ENCODE results near the gene ZNF275. TPM values are rescaled to one million over a fixed set of nuclear protein-coding genes. Genes with fewer than 3 reads are reported as not detected.

The ZNF275 gene
- total RNA-seq, 1 experiment from 2014 or later = 9.8 TPM

GRCh38 chrX:153321381-153322124 lies 12.4 kb upstream of the ZNF275 start, which contains the start of gene PNMA6F:
Gene PNMA6F, minus strand, starts transcription at chrX:153321767. Its CDS starts 1,093 bp downstream, at chrX:153320674.
- Mint-ChIP-seq H3K4me3 (peak within 1 kb of the TSS; percentile 60), H3K4me1 (no peaks in the 10 kb centered on the region), H3K27ac (no peak within 1 kb of the TSS), H3K36me3 (no peaks in the 10 kb centered on the region), H3K9me3 (0 out of 2 replicates have a peak, but pooled peaks cover 4% of the 10 kb centered on the region), H3K27me3 (ENCODE audit: low read depth) (peaks cover 47% of the 10 kb centered on the region)
- TF ChIP-seq ZNF532 (CRISPR knock-in tag; IDR thresholded peaks at IDR 0.05; ENCODE audit: borderline replicate concordance) = no peak
- no peak for TF ChIP-seq NR3C1 (CRISPR knock-in tag; conservative IDR thresholded peaks at IDR 0.05; ENCODE audit: low read depth)
- TF ChIP-seq NR1H2 (CRISPR knock-in tag; IDR thresholded peaks at IDR 0.05) = no peak
- no peak for TF ChIP-seq ZNF423 (CRISPR knock-in tag; IDR thresholded peaks at IDR 0.05)
- TF ChIP-seq ZNF512 (CRISPR knock-in tag; IDR thresholded peaks at IDR 0.05; ENCODE audit: borderline replicate concordance) = no peak
- TF ChIP-seq ZNF121 (CRISPR knock-in tag; IDR thresholded peaks at IDR 0.05) = no peak
- TF ChIP-seq NFATC4 (CRISPR knock-in tag; IDR thresholded peaks at IDR 0.05) = no peak
- no peak for TF ChIP-seq EMX1 (CRISPR knock-in tag; IDR thresholded peaks at IDR 0.05)
- no peak for TF ChIP-seq ZBTB21 (CRISPR knock-in tag; IDR thresholded peaks at IDR 0.05; ENCODE audit: borderline replicate concordance)
- no peak for TF ChIP-seq ZMAT4 (CRISPR knock-in tag; IDR thresholded peaks at IDR 0.05)
- TF ChIP-seq MLX (CRISPR knock-in tag; IDR thresholded peaks at IDR 0.05) = no peak
- TF ChIP-seq SMAD4 (CRISPR knock-in tag; IDR thresholded peaks at IDR 0.05) = no peak
- no peak for TF ChIP-seq NR2C2 (CRISPR knock-in tag; IDR thresholded peaks at IDR 0.05)
- TF ChIP-seq MYBL2 (CRISPR knock-in tag; IDR thresholded peaks at IDR 0.05) = no peak
- no peak for TF ChIP-seq ERG (CRISPR knock-in tag; IDR thresholded peaks at IDR 0.05)
- ChIA-PET POLR2A (no interaction called here), CTCF (no interaction called here)
- no peak for ATAC-seq
- no peak for DNase-seq (ENCODE audit: low spot score)

GRCh38 chrX:153327561-153327960 lies 6.4 kb upstream of the ZNF275 start:
- CTCF ChIA-PET = no interaction called here
- Mint-ChIP-seq H3K36me3 (no peaks in the 10 kb centered on the region), H3K9me3 (0 out of 2 replicates have a peak, but pooled peaks cover 4% of the 10 kb centered on the region), H3K27ac (no peak overlapping the region), H3K4me3 (no peak overlapping the region), H3K4me1 (no peaks in the 10 kb centered on the region), H3K27me3 (ENCODE audit: low read depth) (peaks cover 33% of the 10 kb centered on the region)
- DNase-seq (ENCODE audit: low spot score) = no peak
- POLR2A ChIA-PET = no interaction called here
- no peak for ATAC-seq
- TF ChIP-seq ZMAT4 (CRISPR knock-in tag; IDR thresholded peaks at IDR 0.05) (no peak), ARID4B (CRISPR knock-in tag; IDR thresholded peaks at IDR 0.05; ENCODE audit: borderline replicate concordance) (no peak), ATF6 (CRISPR knock-in tag; IDR thresholded peaks at IDR 0.05) (no peak)

Measured in WTC11 (cell line).